ENCODE data around the gene DPYD.

The DPYD gene

GRCh38 chr1:97427371-97427770 is 493.5 kb downstream of the DPYD start:
- TF ChIP-seq ZNF384 (IDR thresholded peaks at IDR 0.05) (no peak), FOXA1 (IDR thresholded peaks at IDR 0.05) (no peak), NFRKB (IDR thresholded peaks at IDR 0.05) (no peak), ELF4 (IDR thresholded peaks at IDR 0.05) (no peak), FOXK2 (IDR thresholded peaks at IDR 0.05) (no peak), SP1 (IDR thresholded peaks at IDR 0.05) (no peak), L3MBTL2 (conservative IDR thresholded peaks at IDR 0.05) (no peak), ARNT (IDR thresholded peaks at IDR 0.05) (no peak), FOXM1 (IDR thresholded peaks at IDR 0.05; ENCODE audit: borderline replicate concordance) (no peak), PKNOX1 (IDR thresholded peaks at IDR 0.05) (no peak), BHLHE40 (IDR thresholded peaks at IDR 0.05; ENCODE audit: borderline replicate concordance) (no peak), SUZ12 (IDR thresholded peaks at IDR 0.05) (no peak), LEF1 (IDR thresholded peaks at IDR 0.05; ENCODE audit: borderline replicate concordance) (no peak), TARDBP (IDR thresholded peaks at IDR 0.05) (no peak)
- POLR2A ChIA-PET, result no interaction called here
- CTCF ChIA-PET, result no interaction called here
- DNase-seq (ENCODE audit: extremely low spot score), result no peak

- CTCF ChIA-PET, result no interaction called here
- TF ChIP-seq SUZ12 (IDR thresholded peaks at IDR 0.05), result no peak
- TF ChIP-seq PKNOX1 (IDR thresholded peaks at IDR 0.05), result no peak
- TF ChIP-seq FOXA1 (IDR thresholded peaks at IDR 0.05), result no peak
- TF ChIP-seq CTBP1 (IDR thresholded peaks at IDR 0.05; ENCODE audit: borderline replicate concordance), result no peak
- TF ChIP-seq LEF1 (IDR thresholded peaks at IDR 0.05; ENCODE audit: borderline replicate concordance), result no peak
- no peak for TF ChIP-seq ZNF384 (IDR thresholded peaks at IDR 0.05)
- TF ChIP-seq TARDBP (IDR thresholded peaks at IDR 0.05), result no peak
- TF ChIP-seq ARNT (IDR thresholded peaks at IDR 0.05), result no peak
- no peak for TF ChIP-seq SP1 (IDR thresholded peaks at IDR 0.05)
- no peak for TF ChIP-seq L3MBTL2 (conservative IDR thresholded peaks at IDR 0.05)
- TF ChIP-seq BHLHE40 (IDR thresholded peaks at IDR 0.05; ENCODE audit: borderline replicate concordance), result no peak
- no peak for TF ChIP-seq NFRKB (IDR thresholded peaks at IDR 0.05)
- TF ChIP-seq FOXM1 (IDR thresholded peaks at IDR 0.05; ENCODE audit: borderline replicate concordance), result no peak
- TF ChIP-seq FOXK2 (IDR thresholded peaks at IDR 0.05), result no peak
- TF ChIP-seq HDGF (IDR thresholded peaks at IDR 0.05; ENCODE audit: borderline replicate concordance), result no peak
- TF ChIP-seq ELF4 (IDR thresholded peaks at IDR 0.05), result no peak
- POLR2A ChIA-PET, result no interaction called here
- DNase-seq (ENCODE audit: extremely low spot score), result no peak
These were observed 496.6 kb downstream of the DPYD start for GRCh38 chr1:97424209-97424608.

- ChIA-PET POLR2A (no interaction called here), CTCF (no interaction called here)
- DNase-seq (ENCODE audit: extremely low spot score), result no peak
- TF ChIP-seq ARNT (IDR thresholded peaks at IDR 0.05), result no peak
- TF ChIP-seq BHLHE40 (IDR thresholded peaks at IDR 0.05; ENCODE audit: borderline replicate concordance), result no peak
- no peak for TF ChIP-seq FOXA1 (IDR thresholded peaks at IDR 0.05)
- no peak for TF ChIP-seq SUZ12 (IDR thresholded peaks at IDR 0.05)
- TF ChIP-seq SP1 (IDR thresholded peaks at IDR 0.05), result no peak
- TF ChIP-seq FOXM1 (IDR thresholded peaks at IDR 0.05; ENCODE audit: borderline replicate concordance), result no peak
- TF ChIP-seq PKNOX1 (IDR thresholded peaks at IDR 0.05), result no peak
- TF ChIP-seq CTBP1 (IDR thresholded peaks at IDR 0.05; ENCODE audit: borderline replicate concordance), result no peak
- TF ChIP-seq ZNF384 (IDR thresholded peaks at IDR 0.05), result no peak
- no peak for TF ChIP-seq LEF1 (IDR thresholded peaks at IDR 0.05; ENCODE audit: borderline replicate concordance)
- no peak for TF ChIP-seq L3MBTL2 (conservative IDR thresholded peaks at IDR 0.05)
- no peak for TF ChIP-seq TARDBP (IDR thresholded peaks at IDR 0.05)
- no peak for TF ChIP-seq FOXK2 (IDR thresholded peaks at IDR 0.05)
- TF ChIP-seq ELF4 (IDR thresholded peaks at IDR 0.05), result no peak
- no peak for TF ChIP-seq HDGF (IDR thresholded peaks at IDR 0.05; ENCODE audit: borderline replicate concordance)
- TF ChIP-seq NFRKB (IDR thresholded peaks at IDR 0.05), result no peak
These were observed 497.4 kb downstream of the DPYD start for GRCh38 chr1:97423403-97423802.

- no peak for DNase-seq (ENCODE audit: extremely low spot score)
- TF ChIP-seq FOXK2 (IDR thresholded peaks at IDR 0.05), result no peak
- no peak for TF ChIP-seq LEF1 (IDR thresholded peaks at IDR 0.05; ENCODE audit: borderline replicate concordance)
- no peak for TF ChIP-seq FOXM1 (IDR thresholded peaks at IDR 0.05; ENCODE audit: borderline replicate concordance)
- no peak for TF ChIP-seq L3MBTL2 (conservative IDR thresholded peaks at IDR 0.05)
- TF ChIP-seq ARNT (IDR thresholded peaks at IDR 0.05), result no peak
- TF ChIP-seq ZNF384 (IDR thresholded peaks at IDR 0.05), result no peak
- no peak for TF ChIP-seq HDGF (IDR thresholded peaks at IDR 0.05; ENCODE audit: borderline replicate concordance)
- TF ChIP-seq BHLHE40 (IDR thresholded peaks at IDR 0.05; ENCODE audit: borderline replicate concordance), result no peak
- TF ChIP-seq FOXA1 (IDR thresholded peaks at IDR 0.05), result no peak
- no peak for TF ChIP-seq CTBP1 (IDR thresholded peaks at IDR 0.05; ENCODE audit: borderline replicate concordance)
- TF ChIP-seq SP1 (IDR thresholded peaks at IDR 0.05), result no peak
- POLR2A ChIA-PET, result no interaction called here
- CTCF ChIA-PET, result no interaction called here
These were observed 503.2 kb downstream of the DPYD start for GRCh38 chr1:97417661-97418060.

- no peak for DNase-seq (ENCODE audit: extremely low spot score)
- ChIA-PET CTCF (interaction anchor here (1.2 kb wide), 1 partner anchor 9 kb away, joined by 3 read pairs; no protein-coding TSS in a partner anchor), POLR2A (no interaction called here)
- no peak for TF ChIP-seq NFRKB (IDR thresholded peaks at IDR 0.05)
- TF ChIP-seq ZNF384 (IDR thresholded peaks at IDR 0.05), result no peak
- no peak for TF ChIP-seq TARDBP (IDR thresholded peaks at IDR 0.05)
- no peak for TF ChIP-seq CTBP1 (IDR thresholded peaks at IDR 0.05; ENCODE audit: borderline replicate concordance)
- TF ChIP-seq HDGF (IDR thresholded peaks at IDR 0.05; ENCODE audit: borderline replicate concordance), result no peak
- no peak for TF ChIP-seq BHLHE40 (IDR thresholded peaks at IDR 0.05; ENCODE audit: borderline replicate concordance)
- TF ChIP-seq LEF1 (IDR thresholded peaks at IDR 0.05; ENCODE audit: borderline replicate concordance), result no peak
- TF ChIP-seq SP1 (IDR thresholded peaks at IDR 0.05), result no peak
- no peak for TF ChIP-seq FOXA1 (IDR thresholded peaks at IDR 0.05)
- no peak for TF ChIP-seq FOXK2 (IDR thresholded peaks at IDR 0.05)
- no peak for TF ChIP-seq SUZ12 (IDR thresholded peaks at IDR 0.05)
- TF ChIP-seq ELF4 (IDR thresholded peaks at IDR 0.05), result no peak
- TF ChIP-seq PKNOX1 (IDR thresholded peaks at IDR 0.05), result no peak
- TF ChIP-seq L3MBTL2 (conservative IDR thresholded peaks at IDR 0.05), result no peak
- TF ChIP-seq FOXM1 (IDR thresholded peaks at IDR 0.05; ENCODE audit: borderline replicate concordance), result no peak
These were observed 506.0 kb downstream of the DPYD start for GRCh38 chr1:97414682-97415312.

All from HEK293T (cell line).